Right lobe of liver (tissue), 4 donors: Measurements from ENCODE around the gene CAMK2B.

Experiments
- CTCF ChIP-seq, 4 donors: fragments of 200-600 bp in 3 of 4; fragments of 450-650 bp in 1 of 4; IDR thresholded peaks; one replicate each; pipeline versions ENCODE4 v1.5.1 to v1.8.0; 2016 to 2022; ENCODE audit warnings: antibody characterized with exemption in 4 of 4, mild to moderate bottlenecking in 2 of 4
- POLR2A ChIP-seq: fragments of 450-650 bp; IDR thresholded peaks from one replicate; pipeline ENCODE4 v1.6.1; 2017; ENCODE audit warnings: antibody characterized with exemption, mild to moderate bottlenecking
- donor health status: DM: no; HTN: no; CAD: no.
- donor health status: DM: no; HTN: no; CAD: no.
- donor health status: DM: no; HTN: yes; CAD: no.

GRCh38 chr7:44373418-44373740, 48.0 kb upstream of the CAMK2B start:
- no peak for TF ChIP-seq CTCF (IDR thresholded peaks at IDR 0.05)
- no peak for TF ChIP-seq POLR2A
